ENCODE measurements around the gene SDHD.
A peak's percentile ranks its signal among the peaks of the same experiment; 100 is the strongest.

SDHD gene

GRCh38 chr11:112103446-112103845 lies 16.8 kb downstream of the SDHD start:
- no peak for DNase-seq (ENCODE audit: low spot score)

DNA sequence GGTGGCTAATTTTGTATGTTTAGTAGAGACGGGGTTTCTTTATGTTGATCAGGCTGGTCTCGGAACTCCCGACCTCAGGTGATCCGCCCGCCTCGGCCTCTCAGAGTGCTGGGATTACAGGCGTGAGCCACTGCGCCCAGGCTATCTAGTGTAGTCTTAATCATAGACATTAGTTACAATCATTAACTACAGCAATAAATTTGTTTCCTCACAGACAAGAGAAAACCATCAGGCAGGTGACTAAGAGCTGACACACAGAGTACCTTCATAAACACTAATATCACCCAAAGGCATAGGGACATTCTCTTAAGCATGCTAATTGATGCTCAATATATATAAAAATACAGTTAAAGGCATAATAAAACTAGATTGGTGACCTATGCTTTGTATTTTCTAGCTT lies 19.4 kb downstream of the SDHD start:
- no peak for DNase-seq (ENCODE audit: low spot score)

DNA sequence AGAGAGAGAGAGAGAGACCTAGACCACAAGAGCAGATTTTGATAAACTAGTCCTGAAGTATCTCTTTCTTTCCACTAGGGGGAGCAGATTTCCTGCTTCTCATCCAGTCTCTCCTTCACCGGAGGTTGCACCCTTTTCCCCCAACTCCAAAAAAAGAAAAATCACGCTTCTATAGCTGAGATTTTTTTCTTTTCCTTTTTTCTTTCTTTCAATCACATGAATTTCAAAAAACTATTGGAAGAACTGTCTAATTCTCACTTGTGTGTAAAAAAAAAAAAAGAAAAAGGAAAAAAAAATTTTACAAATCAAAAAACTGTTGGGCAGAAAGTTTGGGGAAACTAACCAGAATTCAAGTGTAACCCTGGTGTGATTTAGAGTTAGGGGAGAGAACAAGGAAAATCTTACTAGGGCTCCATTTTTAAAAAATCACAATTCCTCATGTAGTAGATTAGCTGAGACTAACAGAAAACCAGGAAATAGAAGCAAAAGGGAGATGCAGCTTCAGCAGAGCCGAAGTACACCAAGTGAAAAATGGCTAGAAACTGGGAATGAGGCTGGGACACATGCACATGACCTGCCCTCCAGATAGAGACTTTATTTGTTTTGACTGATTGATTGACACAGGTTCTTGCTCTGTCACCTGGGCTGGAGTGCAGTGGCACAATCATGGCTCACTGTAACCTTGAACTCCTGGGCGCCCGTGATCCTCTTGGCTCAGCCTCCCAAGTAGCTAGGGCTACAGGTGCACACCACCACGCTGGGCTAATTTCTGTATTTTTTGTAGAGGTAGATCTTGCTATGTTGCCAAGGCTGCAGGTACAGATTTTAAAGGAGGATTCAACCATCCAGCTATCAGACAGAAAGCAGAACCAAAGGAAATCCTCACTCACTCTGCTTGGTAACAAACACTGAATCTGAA lies 27.1 kb downstream of the SDHD start:
- peak; percentile 60 for DNase-seq (ENCODE audit: low spot score)

GRCh38 chr11:112114460-112114859 lies 27.8 kb downstream of the SDHD start:
- no peak for DNase-seq (ENCODE audit: low spot score)

GRCh38 chr11:112115386-112115785 lies 28.7 kb downstream of the SDHD start:
- DNase-seq (ENCODE audit: low spot score): no peak

- no peak for DNase-seq (ENCODE audit: low spot score)
Observed at GRCh38 chr11:112118176-112118575, 31.5 kb downstream of the SDHD start.

DNA sequence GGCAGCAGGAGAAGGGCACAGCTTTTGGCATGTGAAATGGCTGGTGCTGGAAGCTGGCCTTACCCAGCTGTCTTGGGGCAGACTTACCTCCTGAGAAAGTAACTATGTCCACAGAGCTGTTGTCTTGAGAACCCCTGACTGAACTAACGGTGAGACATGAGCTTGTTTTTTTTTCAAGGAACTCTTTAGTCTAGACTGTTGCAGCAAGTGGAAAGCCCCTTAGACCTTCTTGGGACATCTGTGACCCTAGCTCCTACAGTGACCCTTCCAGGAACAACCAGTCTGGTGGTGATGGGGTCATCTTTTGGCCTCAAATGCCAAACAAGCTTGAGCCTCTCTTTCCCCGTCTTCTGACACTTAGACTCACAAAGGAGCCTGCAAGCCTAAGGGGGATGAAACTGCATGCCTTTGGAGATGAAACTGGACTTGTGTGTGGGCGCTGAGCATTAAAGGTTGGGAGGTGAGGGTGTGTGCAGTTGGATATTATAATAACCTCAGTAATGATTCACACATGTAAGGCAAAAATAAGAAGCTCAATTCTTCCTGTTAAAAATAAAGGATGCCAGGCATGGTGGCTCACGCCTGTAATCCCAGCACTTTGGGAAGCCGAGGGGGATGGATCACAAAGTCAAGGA lies 35.4 kb downstream of the SDHD start:
- DNase-seq (ENCODE audit: low spot score): no peak

DNA sequence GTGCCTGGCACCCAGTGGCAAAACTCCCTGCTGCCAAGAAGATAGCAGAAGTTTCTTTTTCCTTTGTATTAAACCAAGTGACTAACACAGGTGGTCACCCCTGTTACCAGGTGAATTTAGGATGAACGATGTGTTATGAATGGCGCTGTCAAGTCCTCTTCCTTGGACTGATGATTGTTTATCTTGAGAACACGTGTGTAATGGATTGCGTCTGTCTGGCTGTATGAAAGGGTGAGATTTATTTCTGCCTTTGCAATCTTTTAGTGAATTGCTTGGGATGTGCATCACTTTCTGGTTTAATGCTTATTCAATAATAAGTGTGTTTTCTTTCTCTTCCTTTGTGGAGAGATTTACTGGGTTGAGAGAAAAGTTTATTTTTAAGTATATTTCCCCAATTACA lies 36.5 kb downstream of the SDHD start:
- no peak for DNase-seq (ENCODE audit: low spot score)

- no peak for DNase-seq (ENCODE audit: low spot score)
Observed at GRCh38 chr11:112127056-112127455, 40.4 kb downstream of the SDHD start.

DNA sequence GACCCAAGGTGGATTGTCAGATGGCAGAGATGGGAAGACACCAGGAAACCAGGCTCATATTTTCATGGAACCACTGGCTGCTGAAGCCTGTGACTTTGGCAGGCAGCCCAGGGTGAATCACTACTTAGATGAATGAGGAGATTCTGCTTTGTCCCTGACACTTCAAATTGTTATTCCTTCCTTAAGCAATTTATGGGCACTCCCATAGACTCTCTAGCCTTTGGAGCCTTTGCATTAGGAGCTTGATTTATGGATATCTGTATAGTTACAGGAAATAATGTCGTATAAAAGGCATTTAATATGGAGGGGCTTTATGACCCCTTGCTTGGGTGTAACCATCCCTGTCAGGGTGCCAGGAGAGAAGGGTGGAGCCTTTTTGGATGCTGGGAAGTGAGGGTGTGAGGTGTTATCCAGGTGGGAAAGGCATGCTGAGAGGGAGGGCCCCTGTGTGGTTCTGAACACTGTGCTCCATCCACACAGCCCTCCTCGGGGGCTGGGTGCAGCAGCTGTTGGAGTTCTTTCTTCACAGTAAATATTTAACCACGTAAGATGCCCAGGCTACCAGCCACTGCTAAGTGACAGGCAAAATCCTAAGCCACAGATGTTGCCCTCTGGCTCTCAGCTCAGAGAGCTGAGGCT lies 41.9 kb downstream of the SDHD start:
- DNase-seq (ENCODE audit: low spot score): no peak

- no peak for DNase-seq (ENCODE audit: low spot score)
Observed at GRCh38 chr11:112129656-112130055, 43.0 kb downstream of the SDHD start.

DNA sequence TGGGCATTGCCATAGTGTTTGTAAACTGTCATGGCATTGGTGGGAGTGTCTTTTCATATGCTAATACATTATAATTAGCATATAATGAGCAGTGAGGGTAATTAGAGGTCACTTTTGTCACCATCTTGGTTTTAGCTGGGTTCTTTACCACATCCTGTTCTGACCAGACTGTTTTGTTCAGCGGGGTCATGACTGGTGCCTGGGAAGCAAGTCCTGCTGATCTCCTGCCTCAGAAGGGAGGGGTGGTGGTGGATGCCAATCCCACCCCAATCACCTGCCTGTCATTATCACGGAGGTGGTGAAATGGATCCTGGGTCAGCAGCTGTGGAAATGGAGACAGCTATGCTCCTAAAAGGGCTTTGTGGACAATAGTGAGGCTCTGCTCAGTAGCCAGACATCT lies 46.1 kb downstream of the SDHD start:
- no peak for DNase-seq (ENCODE audit: low spot score)

DNA sequence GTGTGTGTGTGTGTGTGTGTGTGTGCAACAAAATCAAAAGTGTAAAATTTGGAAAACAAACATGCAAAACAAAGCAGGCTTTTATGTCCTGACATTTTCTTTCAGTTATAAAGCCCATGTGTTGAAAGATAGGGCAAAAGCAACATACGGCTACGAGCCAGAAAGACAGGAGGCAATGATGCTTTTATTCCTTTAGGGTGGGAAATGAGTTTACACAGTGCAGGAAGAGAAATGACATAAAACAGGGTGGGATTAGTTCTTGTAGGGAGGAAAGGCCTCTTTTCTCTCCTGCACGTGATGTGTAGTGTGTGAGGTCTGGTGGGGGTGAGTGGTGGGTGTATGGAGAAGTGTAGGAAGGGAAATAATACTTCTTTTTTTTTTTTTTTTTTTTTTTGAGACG lies 47.8 kb downstream of the SDHD start:
- no peak for DNase-seq (ENCODE audit: low spot score)

DNA sequence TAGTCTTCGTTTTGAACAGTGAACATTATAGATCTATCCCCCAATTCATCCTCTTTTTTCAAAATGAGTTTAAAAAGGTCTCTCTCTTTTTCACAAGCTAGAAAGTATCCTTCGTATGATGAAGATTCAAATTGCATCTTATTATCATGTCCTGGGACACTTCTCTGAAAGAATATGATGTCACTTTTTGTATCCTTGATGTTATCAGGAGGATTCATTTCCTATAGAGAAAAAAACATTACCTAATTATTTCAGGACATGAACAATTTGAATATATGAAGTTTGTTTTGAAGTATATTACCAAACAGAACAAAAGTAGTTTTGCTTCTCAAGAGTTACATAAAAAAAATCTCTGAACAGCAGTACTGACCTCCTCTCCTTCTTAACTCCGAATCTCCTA lies 56.9 kb downstream of the SDHD start:
- DNase-seq (ENCODE audit: low spot score): no peak
